K562 (cell line): Measurements from ENCODE around the gene BACH1.

Experiments
- ADNP ChIP-seq: fragments of 200-800 bp; sonication (Bioruptor generic); IDR thresholded peaks from 2 replicates; pipeline ENCODE4 v1.6.1; 2016; ENCODE audit warnings: missing genetic modification characterization, missing compliant biosample characterization
- POLR2AphosphoS5 ChIP-seq: IDR thresholded peaks from 2 replicates; pipeline ENCODE4 v1.6.1; 2011; ENCODE audit warnings: mild to moderate bottlenecking, low read depth, low read length, moderate library complexity; ENCODE audit not compliant: control insufficient read depth, insufficient read depth
- RAD21 ChIP-seq, 2 experiments: fragments of 250-450 bp in 1 of 2; fragments of 450-650 bp in 1 of 2; sonication (Bioruptor Pico) in 1 of 2; formaldehyde crosslinking in 1 of 2; IDR thresholded peaks in 1 of 2; conservative IDR thresholded peaks in 1 of 2; 2 replicates each; pipeline versions ENCODE4 v1.4.0 to v1.8.0; 2020 to 2022; ENCODE audit warnings: mild to moderate bottlenecking in 2 of 2, moderate library complexity in 1 of 2
- TCF7L2 ChIP-seq: fragments of 150-350 bp; IDR thresholded peaks from 2 replicates; pipeline ENCODE4 v1.6.1; 2016; ENCODE audit warnings: low read depth, mild to moderate bottlenecking, low read length, moderate library complexity
- TEAD2 ChIP-seq: fragments of 450-650 bp; IDR thresholded peaks from 2 replicates; pipeline ENCODE4 v1.6.1; 2016; ENCODE audit warnings: missing genetic modification characterization, control low read depth, missing compliant biosample characterization
- ZNF282 ChIP-seq: sonication (generic); formaldehyde crosslinking; IDR thresholded peaks from 2 replicates; pipeline ENCODE4 v1.8.1; 2023; ENCODE audit warnings: missing genetic modification reagents
- ZNF318 ChIP-seq, 2 experiments: fragments of 450-650 bp; IDR thresholded peaks; 2 replicates each; pipeline ENCODE4 v1.6.1; 2016; ENCODE audit warnings: mild to moderate bottlenecking in 2 of 2, borderline replicate concordance in 1 of 2, low read depth in 1 of 2, moderate library complexity in 1 of 2

DNA sequence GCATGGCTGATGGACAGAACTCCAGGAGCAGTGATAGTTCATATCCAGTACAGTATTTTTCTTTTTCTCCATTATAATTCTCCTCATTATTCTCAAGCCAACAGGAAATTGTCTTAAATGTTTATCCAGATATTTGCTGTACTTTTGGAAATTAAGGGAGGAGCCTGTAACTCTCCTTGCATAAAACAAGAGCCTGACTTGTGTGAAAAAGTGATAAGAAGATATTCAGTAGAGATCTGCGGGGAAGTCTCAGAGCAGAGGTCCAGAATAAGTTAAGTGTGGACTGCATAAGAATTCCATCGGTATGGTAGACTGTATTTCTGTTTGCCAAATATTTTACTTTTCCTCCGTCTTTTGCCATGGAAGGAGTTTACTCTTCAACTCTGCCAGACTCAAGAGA, 70.2 kb downstream of the BACH1 start:
- TF ChIP-seq TEAD2 (tag) (no peak), TCF7L2 (no peak), RAD21 (CRISPR knock-in tag; conservative IDR thresholded peaks at IDR 0.05 in 1 of 2, IDR thresholded peaks at IDR 0.05 in 1 of 2) (no peak), ZNF282 (CRISPR knock-in tag) (no peak), POLR2AphosphoS5 (no peak), ADNP (no peak), ZNF318 (IDR thresholded peaks at IDR 0.05; ENCODE audit: borderline replicate concordance in 1 of 2, low read depth in 1 of 2) (no peak)
